ENCODE measurements around the gene CLNK.

Gene CLNK

DNA sequence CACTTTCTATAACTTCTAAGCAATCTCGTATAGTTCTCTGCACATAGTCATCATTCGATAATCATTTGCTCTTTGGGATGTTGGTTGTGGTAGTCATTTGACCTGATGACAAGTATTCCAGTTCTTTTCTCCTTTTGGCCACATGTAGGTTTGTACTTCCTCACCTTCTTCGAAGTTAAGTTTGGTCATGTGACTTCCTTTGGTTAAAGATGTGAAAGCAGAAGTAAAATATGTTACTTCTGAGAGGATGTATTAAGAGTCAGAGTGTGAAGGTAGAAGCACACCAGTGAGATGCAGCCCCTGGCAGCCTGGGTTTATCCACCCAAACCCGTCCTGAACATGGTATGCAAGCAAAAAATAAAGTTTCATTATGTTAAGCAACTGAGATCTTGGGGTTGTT is 178.5 kb downstream of the CLNK start:
- no peak for DNase-seq (ENCODE audit: low read depth)

DNA sequence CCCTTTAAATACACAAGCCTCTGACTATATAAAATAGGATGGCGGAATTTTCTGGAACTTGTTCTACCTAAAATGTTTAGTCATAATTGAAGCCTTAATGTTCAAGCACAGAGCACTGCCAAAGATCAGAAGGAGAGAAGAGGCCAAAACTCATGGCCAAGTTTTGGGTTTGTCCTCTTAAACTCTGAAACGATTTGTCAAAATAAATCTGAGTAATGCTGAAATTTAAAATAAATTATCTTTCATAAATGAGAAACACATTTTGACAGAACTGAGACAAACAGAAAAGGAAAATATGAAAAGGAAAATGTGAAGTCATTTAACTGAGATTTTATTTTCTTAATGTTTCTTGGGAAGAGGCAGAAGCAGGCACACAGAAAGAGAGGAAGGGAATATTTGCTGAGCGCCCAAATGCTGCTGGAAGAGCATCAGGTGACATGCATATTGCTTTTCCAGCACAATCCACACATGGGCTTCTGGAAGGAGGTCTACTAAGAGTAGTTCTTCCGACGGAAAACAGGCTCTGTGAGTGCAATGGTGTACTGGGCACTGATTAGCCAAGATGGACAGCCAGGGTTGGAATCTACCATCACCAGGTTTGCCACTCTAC is 179.9 kb downstream of the CLNK start:
- TF ChIP-seq CTCF (conservative IDR thresholded peaks at IDR 0.05; ENCODE audit: low read length): no peak
- no peak for DNase-seq (ENCODE audit: low read depth)
- no peak overlapping the region for H3K4me3 ChIP-seq (ENCODE audit: low read length)

More for the DNA sequence above, 178.5 kb downstream of the CLNK start:
- TF ChIP-seq CTCF (conservative IDR thresholded peaks at IDR 0.05; ENCODE audit: low read length): no peak
- no peak overlapping the region for H3K4me3 ChIP-seq (ENCODE audit: low read length)

DNA sequence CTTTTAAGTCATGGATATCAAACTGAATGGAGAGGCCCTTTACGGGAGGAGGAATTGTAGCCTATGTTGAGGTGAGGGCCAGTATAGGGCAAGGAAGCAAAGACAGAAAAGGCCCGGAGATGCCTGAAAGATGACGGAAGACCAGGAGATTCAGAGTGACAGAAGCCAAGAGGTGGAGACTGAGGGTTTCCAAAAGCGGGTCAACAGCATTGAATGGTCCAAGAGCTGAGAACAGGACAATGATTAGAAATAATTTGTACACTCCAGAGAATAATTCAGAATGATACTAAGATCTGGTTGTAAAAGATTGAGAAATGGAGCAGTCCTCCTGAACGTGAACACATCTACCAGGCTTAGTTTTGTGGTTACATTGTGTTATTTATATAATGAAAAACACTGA is 181.9 kb downstream of the CLNK start:
- no peak overlapping the region for H3K4me3 ChIP-seq (ENCODE audit: low read length)
- TF ChIP-seq CTCF (conservative IDR thresholded peaks at IDR 0.05; ENCODE audit: low read length): no peak
- DNase-seq (ENCODE audit: low read depth): no peak

GRCh38 chr4:10500776-10501175 is 183.8 kb downstream of the CLNK start:
- no peak for DNase-seq (ENCODE audit: low read depth)
- TF ChIP-seq CTCF (conservative IDR thresholded peaks at IDR 0.05; ENCODE audit: low read length): no peak
- H3K4me3 ChIP-seq (ENCODE audit: low read length): no peak overlapping the region

GRCh38 chr4:10496200-10496599 is 188.4 kb downstream of the CLNK start:
- no peak for TF ChIP-seq CTCF (conservative IDR thresholded peaks at IDR 0.05; ENCODE audit: low read length)
- no peak overlapping the region for H3K4me3 ChIP-seq (ENCODE audit: low read length)
- DNase-seq (ENCODE audit: low read depth): no peak

- no peak for TF ChIP-seq CTCF (conservative IDR thresholded peaks at IDR 0.05; ENCODE audit: low read length)
- no peak overlapping the region for H3K4me3 ChIP-seq (ENCODE audit: low read length)
- DNase-seq (ENCODE audit: low read depth): no peak
Observed at GRCh38 chr4:10495651-10496050, 188.9 kb downstream of the CLNK start.

DNA sequence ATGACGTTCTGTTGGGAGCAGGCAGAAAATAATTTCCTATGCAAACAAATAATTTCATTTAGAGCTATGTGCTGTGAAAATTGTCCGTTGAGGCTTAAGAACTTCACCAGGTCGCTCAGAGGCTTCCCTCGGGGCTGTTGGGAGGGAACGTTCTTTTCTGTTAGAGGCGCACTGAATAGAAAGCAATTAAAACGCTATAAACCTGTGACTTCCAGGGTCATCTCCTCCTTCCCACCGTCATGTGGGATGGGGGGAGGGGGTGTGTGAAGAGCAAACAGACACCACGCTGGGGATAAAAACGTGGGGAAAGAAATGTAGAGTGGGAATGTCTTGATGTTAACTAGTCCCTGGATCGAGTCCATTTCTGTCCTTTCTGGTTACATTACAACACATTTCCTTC is 192.1 kb downstream of the CLNK start:
- no peak for TF ChIP-seq CTCF (conservative IDR thresholded peaks at IDR 0.05; ENCODE audit: low read length)
- no peak overlapping the region for H3K4me3 ChIP-seq (ENCODE audit: low read length)
- DNase-seq (ENCODE audit: low read depth): no peak
